Hematopoietic multipotent progenitor cell treated with erythropoietin and hydrocortisone succinate and interleukin-3 and kit ligand, for 6 days (in vitro differentiated cells): ENCODE results near the gene SLC44A3.
"Not testable (repeated sequence)": the region's sequence is repeated elsewhere in the genome, so short reads cannot be mapped to it uniquely, and the experiment has no call there.

Experiments used
- DNase-seq: peaks from one replicate; pipeline ENCODE4 v3.0.0-alpha.2; 2015

SLC44A3 gene

GRCh38 chr1:94937820-94938219, 117.7 kb downstream of the SLC44A3 start:
- DNase-seq, result no peak

GRCh38 chr1:94940738-94941137, 120.6 kb downstream of the SLC44A3 start:
- DNase-seq, result peak; percentile 32

- DNase-seq, result not testable (repeated sequence)
Observed at GRCh38 chr1:94941480-94941879, 121.3 kb downstream of the SLC44A3 start.

GRCh38 chr1:94942171-94943128, 122.3 kb downstream of the SLC44A3 start:
- no peak for DNase-seq
